A673 (cell line): Measurements from ENCODE around the gene MYO18A. TPM values are rescaled to one million over a fixed set of nuclear protein-coding genes. Genes with fewer than 3 reads are reported as not detected.

Experiments
- BruUV-seq: library from RNA; stranded (reverse); fragments of 400-500 nt; replicated peaks from 2 replicates; lab custom pipeline; 2021; lab: Mats Ljungman, UMichigan
- CTCF ChIA-PET: fragments of 300-600 bp; sonication (Branson Sonifier 250); formaldehyde crosslinking; loops from one replicate; lab custom pipeline; 2022; ENCODE audit warnings: antibody characterized with exemption; lab: Charles Lee
- POLR2A ChIA-PET: fragments of 300-600 bp; sonication (Branson Sonifier 250); formaldehyde crosslinking; loops from one replicate; lab custom pipeline; 2022; ENCODE audit warnings: antibody characterized with exemption; ENCODE audit not compliant: low non-redundant PET; lab: Charles Lee
- DNase-seq: peaks from one replicate; pipeline ENCODE4 v3.0.0-alpha.2; 2015; ENCODE audit warnings: low spot score
- H3K27ac ChIP-seq: fragments of 200-600 bp; sonication (generic); 2 replicates; pipeline ENCODE4 v1.5.1; 2016; ENCODE audit warnings: mixed run types, low read depth, mild to moderate bottlenecking, mixed read lengths, antibody characterized with exemption, low read length; ENCODE audit not compliant: poor library complexity, severe bottlenecking
- H3K27me3 ChIP-seq: fragments of 200-600 bp; sonication (generic); replicated peaks from 2 replicates; pipeline ENCODE4 v1.6.1; 2017; ENCODE audit warnings: mixed run types, low read depth, mild to moderate bottlenecking, mixed read lengths, antibody characterized with exemption, low read length; ENCODE audit not compliant: insufficient read depth, poor library complexity
- H3K36me3 ChIP-seq: fragments of 200-600 bp; sonication (generic); 2 replicates; pipeline ENCODE4 v1.6.1; 2016; ENCODE audit warnings: mixed run types, mild to moderate bottlenecking, mixed read lengths, antibody characterized with exemption, low read length; ENCODE audit not compliant: insufficient read depth, poor library complexity, severe bottlenecking
- H3K4me1 ChIP-seq: fragments of 200-600 bp; sonication (generic); 2 replicates; pipeline ENCODE4 v1.6.1; 2017; ENCODE audit warnings: mixed run types, mild to moderate bottlenecking, mixed read lengths, antibody characterized with exemption, low read length; ENCODE audit not compliant: insufficient read depth, poor library complexity, severe bottlenecking
- H3K4me3 ChIP-seq: fragments of 200-600 bp; sonication (generic); 2 replicates; pipeline ENCODE4 v1.5.1; 2016; ENCODE audit warnings: low read depth, mixed run types, mild to moderate bottlenecking, mixed read lengths, low read length; ENCODE audit not compliant: poor library complexity, severe bottlenecking
- H3K9me3 ChIP-seq: fragments of 200-600 bp; sonication (generic); 2 replicates; pipeline ENCODE4 v1.6.1; 2016; ENCODE audit warnings: mixed run types, low read depth, mild to moderate bottlenecking, mixed read lengths, antibody characterized with exemption, low read length; ENCODE audit not compliant: poor library complexity, severe bottlenecking
- CTCF ChIP-seq: fragments of 300-800, 200-600 bp; sonication (generic); conservative IDR thresholded peaks from 2 replicates; pipeline ENCODE4 v1.5.1; 2017; ENCODE audit warnings: low read depth, mild to moderate bottlenecking, antibody characterized with exemption, low read length, moderate library complexity, mixed read lengths
- EZH2 ChIP-seq: fragments of 200-600 bp; sonication (generic); IDR thresholded peaks from 2 replicates; pipeline ENCODE4 v1.6.1; 2017; ENCODE audit warnings: borderline replicate concordance, low read depth, mild to moderate bottlenecking, mixed read lengths, antibody characterized with exemption, low read length; ENCODE audit not compliant: poor library complexity, severe bottlenecking
- intact Hi-C: fragments of 100-400 bp; cut with micrococcal nuclease; formaldehyde crosslinking; loops from one replicate; pipeline ENCODE4 v1.10.0; 2022; ENCODE audit not compliant: unreplicated experiment
- total RNA-seq: library from RNA; stranded (reverse); gene quantifications from 2 replicates; pipeline ENCODE4 v1.2.3, GENCODE V29; 2021

MYO18A gene
- total RNA-seq, 1 experiment from 2014 or later, result 26.6 TPM

GRCh38 chr17:29091606-29092289 is 88.5 kb downstream of the MYO18A start:
- no peaks in the 10 kb centered on the region for H3K9me3 ChIP-seq
- H3K27me3 ChIP-seq, result no peaks in the 10 kb centered on the region
- ChIA-PET POLR2A (no interaction called here), CTCF (interaction anchor here (1.1 kb wide), 1 partner anchor 25 kb away, joined by 4 read pairs; no protein-coding TSS in a partner anchor)
- H3K4me3 ChIP-seq, result no peak overlapping the region
- TF ChIP-seq EZH2, result no peak
- TF ChIP-seq CTCF, result no peak
- H3K36me3 ChIP-seq, result peaks cover 15% of the 10 kb centered on the region
- peaks cover 40% of the 10 kb centered on the region for H3K4me1 ChIP-seq
- no TSS peak for BruUV-seq
- no peak for DNase-seq
- peak overlapping the region; percentile 32 for H3K27ac ChIP-seq
- intact Hi-C loops, result no loop called here

GRCh38 chr17:29090750-29091605 is 89.2 kb downstream of the MYO18A start:
- DNase-seq, result peak; percentile 33
- H3K4me1 ChIP-seq, result peaks cover 32% of the 10 kb centered on the region
- BruUV-seq, result no TSS peak
- intact Hi-C loops, result no loop called here
- H3K27me3 ChIP-seq, result no peaks in the 10 kb centered on the region
- H3K36me3 ChIP-seq, result peaks cover 18% of the 10 kb centered on the region
- no peak overlapping the region for H3K4me3 ChIP-seq
- POLR2A ChIA-PET, result no interaction called here
- TF ChIP-seq EZH2 (no peak), CTCF (no peak)
- CTCF ChIA-PET, result interaction anchor here (1.1 kb wide), 2 partner anchors 26 to 125 kb away, joined by 3 to 4 read pairs; no protein-coding TSS in a partner anchor
- no peaks in the 10 kb centered on the region for H3K9me3 ChIP-seq
- peak overlapping the region; percentile 32 for H3K27ac ChIP-seq

GRCh38 chr17:29090108-29090507 is 90.1 kb downstream of the MYO18A start:
- peaks cover 30% of the 10 kb centered on the region for H3K4me1 ChIP-seq
- TF ChIP-seq CTCF (no peak), EZH2 (no peak)
- no peak overlapping the region for H3K4me3 ChIP-seq
- no peak for DNase-seq
- ChIA-PET POLR2A (interaction anchor here (1.1 kb wide), 1 partner anchor 27 kb away, joined by 3 read pairs; no protein-coding TSS in a partner anchor), CTCF (interaction anchor here (0.6 to 1.1 kb wide), 2 partner anchors 124 to 269 kb away, joined by 3 read pairs; no protein-coding TSS in a partner anchor)
- no peaks in the 10 kb centered on the region for H3K9me3 ChIP-seq
- no TSS peak for BruUV-seq
- intact Hi-C loops, result no loop called here
- peaks cover 18% of the 10 kb centered on the region for H3K36me3 ChIP-seq
- peak overlapping the region; percentile 32 for H3K27ac ChIP-seq
- H3K27me3 ChIP-seq, result no peaks in the 10 kb centered on the region
